AG09309 (cell line): ENCODE data around the gene THAP9.
"Not testable (repeated sequence)": the region's sequence is repeated elsewhere in the genome, so short reads cannot be mapped to it uniquely, and the experiment has no call there.

ENCODE experiments used
- DNase-seq: peaks from one replicate; pipeline ENCODE4 v3.0.0-alpha.2; 2010; ENCODE audit warnings: low read depth
- H3K4me3 ChIP-seq: 2 replicates; pipeline ENCODE4 v1.5.1; 2011; ENCODE audit warnings: mild to moderate bottlenecking, low read depth, low read length, moderate library complexity; ENCODE audit not compliant: control insufficient read depth
- TF ChIP-seq, protein P1 (sequence below): IDR thresholded peaks from 2 replicates; pipeline ENCODE4 v1.5.1; 2011; ENCODE audit warnings: mild to moderate bottlenecking, low read depth, low read length, inconsistent platforms; ENCODE audit not compliant: insufficient read depth, control insufficient read depth; ENCODE audit errors: missing control alignments

The THAP9 gene, protein sequence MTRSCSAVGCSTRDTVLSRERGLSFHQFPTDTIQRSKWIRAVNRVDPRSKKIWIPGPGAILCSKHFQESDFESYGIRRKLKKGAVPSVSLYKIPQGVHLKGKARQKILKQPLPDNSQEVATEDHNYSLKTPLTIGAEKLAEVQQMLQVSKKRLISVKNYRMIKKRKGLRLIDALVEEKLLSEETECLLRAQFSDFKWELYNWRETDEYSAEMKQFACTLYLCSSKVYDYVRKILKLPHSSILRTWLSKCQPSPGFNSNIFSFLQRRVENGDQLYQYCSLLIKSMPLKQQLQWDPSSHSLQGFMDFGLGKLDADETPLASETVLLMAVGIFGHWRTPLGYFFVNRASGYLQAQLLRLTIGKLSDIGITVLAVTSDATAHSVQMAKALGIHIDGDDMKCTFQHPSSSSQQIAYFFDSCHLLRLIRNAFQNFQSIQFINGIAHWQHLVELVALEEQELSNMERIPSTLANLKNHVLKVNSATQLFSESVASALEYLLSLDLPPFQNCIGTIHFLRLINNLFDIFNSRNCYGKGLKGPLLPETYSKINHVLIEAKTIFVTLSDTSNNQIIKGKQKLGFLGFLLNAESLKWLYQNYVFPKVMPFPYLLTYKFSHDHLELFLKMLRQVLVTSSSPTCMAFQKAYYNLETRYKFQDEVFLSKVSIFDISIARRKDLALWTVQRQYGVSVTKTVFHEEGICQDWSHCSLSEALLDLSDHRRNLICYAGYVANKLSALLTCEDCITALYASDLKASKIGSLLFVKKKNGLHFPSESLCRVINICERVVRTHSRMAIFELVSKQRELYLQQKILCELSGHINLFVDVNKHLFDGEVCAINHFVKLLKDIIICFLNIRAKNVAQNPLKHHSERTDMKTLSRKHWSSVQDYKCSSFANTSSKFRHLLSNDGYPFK

DNA sequence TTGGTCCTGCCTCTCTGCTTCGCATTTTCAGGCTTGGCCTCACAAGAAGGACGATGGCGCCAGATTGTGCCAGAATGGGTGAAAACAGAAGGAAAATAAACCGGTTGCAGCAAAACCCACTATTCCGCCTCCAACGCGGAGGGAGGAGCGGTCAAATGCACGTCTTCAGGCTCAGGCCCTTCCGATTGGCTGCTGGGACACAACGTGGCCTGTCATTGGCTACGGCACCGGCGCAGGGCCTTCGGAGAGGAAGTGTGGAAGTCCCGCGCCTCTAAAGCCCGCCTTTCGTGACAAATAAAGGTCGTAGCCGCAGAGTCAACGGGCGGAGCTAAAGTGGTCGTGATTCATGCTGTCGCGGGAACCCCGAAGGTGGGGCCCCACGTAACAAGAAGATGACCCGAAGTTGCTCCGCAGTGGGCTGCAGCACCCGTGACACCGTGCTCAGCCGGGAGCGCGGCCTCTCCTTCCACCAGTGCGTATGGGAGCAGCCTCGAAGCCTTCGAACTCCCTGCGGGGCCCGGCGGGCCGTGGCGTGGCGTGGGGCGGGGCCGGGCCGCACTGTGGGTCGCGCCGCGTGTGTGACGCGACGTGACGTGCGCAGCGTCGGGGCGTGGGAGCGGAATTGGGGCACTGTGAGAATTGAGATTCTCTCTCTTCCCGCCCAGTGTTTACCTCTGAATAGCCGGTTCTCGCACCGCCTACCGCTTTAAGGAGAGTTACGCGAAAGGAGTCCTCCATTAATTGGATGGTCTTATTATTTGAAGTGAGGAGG lies at the start of gene THAP9:
THAP9 (plus strand) TSS at position 325 of the 772 bp plus-strand sequence; CDS start at position 393, 68 bp downstream.
- TF ChIP-seq, protein P1, sequence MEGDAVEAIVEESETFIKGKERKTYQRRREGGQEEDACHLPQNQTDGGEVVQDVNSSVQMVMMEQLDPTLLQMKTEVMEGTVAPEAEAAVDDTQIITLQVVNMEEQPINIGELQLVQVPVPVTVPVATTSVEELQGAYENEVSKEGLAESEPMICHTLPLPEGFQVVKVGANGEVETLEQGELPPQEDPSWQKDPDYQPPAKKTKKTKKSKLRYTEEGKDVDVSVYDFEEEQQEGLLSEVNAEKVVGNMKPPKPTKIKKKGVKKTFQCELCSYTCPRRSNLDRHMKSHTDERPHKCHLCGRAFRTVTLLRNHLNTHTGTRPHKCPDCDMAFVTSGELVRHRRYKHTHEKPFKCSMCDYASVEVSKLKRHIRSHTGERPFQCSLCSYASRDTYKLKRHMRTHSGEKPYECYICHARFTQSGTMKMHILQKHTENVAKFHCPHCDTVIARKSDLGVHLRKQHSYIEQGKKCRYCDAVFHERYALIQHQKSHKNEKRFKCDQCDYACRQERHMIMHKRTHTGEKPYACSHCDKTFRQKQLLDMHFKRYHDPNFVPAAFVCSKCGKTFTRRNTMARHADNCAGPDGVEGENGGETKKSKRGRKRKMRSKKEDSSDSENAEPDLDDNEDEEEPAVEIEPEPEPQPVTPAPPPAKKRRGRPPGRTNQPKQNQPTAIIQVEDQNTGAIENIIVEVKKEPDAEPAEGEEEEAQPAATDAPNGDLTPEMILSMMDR: no peak
- H3K4me3 ChIP-seq: peak within 1 kb of the TSS; percentile 80
- DNase-seq: peak; percentile 98

DNA sequence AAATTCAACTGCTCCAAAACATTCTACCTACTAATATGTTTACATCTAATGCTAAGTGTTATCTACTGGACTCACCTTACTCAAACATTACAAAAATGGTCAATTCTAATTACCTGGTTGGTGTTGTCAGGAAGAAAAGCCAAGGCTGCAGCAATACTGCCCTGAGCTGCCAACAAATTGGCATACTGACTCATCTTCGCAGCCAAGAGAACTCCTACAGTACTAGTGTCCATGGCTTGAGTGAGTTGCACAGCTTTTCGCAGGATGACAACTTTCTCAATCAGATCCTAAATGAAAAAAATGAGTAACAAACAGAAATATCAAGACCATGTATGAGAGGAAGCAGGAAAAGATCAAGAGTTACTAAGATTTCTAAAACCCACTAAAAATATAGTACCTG lies 49.2 kb upstream of the THAP9 start:
- H3K4me3 ChIP-seq: no peak overlapping the region
- TF ChIP-seq, protein P1: no peak
- DNase-seq: no peak

DNA sequence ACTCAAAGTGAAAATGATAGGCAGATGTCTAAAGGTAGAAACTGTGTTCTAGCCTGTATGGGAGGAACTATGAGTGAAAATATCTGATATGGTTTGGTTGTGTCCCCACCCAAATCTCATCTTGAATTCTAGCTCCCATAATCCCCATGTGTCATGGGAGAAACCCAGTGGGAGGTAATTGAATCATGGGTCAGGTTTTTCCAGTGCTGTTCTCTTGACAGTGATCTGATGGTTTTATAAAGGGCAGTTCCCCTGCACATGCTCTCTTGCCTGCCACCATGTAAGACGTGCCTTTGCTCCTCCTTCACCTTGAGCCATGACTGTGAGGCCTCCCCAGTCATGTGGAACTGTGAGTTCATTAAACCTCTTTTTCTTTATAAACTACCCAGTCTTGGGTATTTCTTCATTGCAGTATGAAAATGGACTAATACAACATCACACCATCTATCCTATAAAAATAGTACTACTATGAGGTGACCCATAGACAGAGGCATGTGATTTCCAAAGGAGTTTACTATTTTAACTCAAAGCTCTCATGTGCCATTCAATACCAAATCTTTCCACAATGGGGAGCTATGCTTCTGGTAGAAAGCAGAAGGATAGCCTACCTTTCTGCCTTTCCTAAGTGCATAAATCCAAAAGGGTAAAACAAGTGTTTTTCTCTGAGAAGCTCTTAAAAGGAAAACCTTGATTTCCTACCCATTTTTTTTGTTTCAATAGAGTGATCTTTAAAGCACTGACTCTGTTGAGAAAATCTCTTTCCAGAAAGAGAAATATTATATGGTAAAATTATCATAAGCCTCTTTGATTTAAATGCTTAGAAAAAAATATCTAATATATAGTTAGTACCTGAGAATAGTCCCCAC lies 48.4 kb upstream of the THAP9 start:
- TF ChIP-seq, protein P1: peak; percentile 35
- no peak for DNase-seq
- no peak overlapping the region for H3K4me3 ChIP-seq

DNA sequence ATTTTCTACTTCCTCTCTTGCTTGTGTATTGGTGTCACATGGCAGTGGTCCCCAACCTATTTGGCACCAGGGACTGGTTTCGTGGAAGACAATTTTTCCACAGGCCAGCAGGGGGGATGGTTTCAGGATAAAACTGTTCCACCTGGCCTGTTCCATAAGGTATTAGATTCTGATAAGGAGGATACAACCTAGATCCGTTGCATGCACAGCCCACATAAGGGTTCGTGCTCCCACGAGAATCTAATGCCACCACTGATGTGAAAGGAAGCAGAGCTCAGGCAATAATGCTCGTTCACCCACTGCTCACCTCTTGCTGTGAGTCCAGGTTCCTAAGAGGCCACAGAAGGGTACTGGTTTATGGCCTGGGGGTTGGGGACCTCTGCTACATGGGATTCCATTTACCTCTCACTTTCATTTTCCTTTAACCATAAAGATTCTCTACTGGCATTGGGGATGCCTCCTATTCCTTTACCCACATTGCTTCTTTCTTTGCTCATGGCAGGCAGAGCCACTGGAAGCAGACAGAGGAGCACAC lies 47.7 kb upstream of the THAP9 start:
- no peak overlapping the region for H3K4me3 ChIP-seq
- no peak for DNase-seq
- TF ChIP-seq, protein P1: no peak

DNA sequence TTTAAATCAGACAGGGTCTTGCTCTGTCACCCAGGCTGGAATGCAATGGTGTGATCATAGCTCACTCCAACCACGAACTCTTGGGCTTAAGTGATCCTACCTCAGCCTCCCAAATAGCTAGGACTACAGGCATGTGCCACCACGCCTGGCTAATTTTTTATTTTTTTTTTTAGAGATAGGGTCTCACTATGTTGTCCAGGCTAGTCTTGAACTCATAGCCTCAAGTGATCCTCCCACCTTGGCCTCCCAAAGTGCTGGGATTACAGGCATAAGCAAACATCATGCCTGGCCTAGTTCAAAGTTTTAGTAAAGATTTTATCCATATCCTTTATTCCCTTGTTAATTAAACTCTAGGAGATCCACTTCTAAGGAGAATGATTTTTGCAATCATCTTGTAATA lies 40.0 kb upstream of the THAP9 start:
- not testable (repeated sequence) for DNase-seq, H3K4me3 ChIP-seq

DNA sequence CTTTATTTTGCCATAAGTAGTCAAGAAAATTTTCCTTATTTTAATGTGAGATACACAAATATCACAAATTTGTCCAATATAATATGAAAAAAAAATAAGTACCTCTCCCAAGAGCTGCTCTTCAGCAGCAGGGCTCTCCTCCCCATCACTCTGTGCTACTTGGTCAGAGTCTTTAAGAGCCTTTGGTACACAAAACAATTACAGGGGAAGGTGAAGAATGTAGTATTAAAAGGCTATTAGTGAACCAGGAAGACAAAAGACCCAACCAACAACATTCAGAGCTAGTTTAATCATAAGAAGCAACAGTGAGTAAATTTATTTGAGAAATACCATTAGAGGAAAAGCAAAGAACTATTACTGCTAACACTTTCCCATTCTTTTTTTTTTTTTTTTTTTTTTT lies 39.0 kb upstream of the THAP9 start:
- TF ChIP-seq, protein P1: no peak
- no peak for DNase-seq
- H3K4me3 ChIP-seq: no peak overlapping the region
